ENCODE results near the gene SLC25A48.

DNA sequence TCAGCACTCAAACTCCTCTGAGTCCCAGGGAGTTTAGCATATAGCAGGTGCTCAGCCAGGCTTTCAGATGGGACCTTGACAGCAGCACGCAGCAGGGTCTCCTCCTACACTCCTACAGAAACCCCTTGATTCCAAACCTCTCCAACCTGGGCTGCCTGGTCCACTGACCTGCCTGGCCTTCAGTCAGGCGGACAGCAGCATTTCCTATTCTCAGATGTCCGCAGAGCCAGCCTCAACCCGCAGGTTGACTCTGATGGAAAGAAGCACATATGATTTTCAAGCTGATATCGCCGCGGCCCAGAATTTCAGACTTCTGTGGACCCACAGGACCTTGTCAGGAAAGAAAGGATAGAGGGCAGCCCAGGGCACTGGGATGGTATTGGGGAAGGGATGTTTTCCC, 5.3 kb upstream of the SLC25A48 start:
- TF ChIP-seq, protein P1, sequence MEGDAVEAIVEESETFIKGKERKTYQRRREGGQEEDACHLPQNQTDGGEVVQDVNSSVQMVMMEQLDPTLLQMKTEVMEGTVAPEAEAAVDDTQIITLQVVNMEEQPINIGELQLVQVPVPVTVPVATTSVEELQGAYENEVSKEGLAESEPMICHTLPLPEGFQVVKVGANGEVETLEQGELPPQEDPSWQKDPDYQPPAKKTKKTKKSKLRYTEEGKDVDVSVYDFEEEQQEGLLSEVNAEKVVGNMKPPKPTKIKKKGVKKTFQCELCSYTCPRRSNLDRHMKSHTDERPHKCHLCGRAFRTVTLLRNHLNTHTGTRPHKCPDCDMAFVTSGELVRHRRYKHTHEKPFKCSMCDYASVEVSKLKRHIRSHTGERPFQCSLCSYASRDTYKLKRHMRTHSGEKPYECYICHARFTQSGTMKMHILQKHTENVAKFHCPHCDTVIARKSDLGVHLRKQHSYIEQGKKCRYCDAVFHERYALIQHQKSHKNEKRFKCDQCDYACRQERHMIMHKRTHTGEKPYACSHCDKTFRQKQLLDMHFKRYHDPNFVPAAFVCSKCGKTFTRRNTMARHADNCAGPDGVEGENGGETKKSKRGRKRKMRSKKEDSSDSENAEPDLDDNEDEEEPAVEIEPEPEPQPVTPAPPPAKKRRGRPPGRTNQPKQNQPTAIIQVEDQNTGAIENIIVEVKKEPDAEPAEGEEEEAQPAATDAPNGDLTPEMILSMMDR (conservative IDR thresholded peaks at IDR 0.05; ENCODE audit: low read depth, low read length): no peak
- no peak for TF ChIP-seq MAZ (IDR thresholded peaks at IDR 0.05; ENCODE audit: borderline replicate concordance, low read depth, low read length)
- no peak for TF ChIP-seq RCOR1 (IDR thresholded peaks at IDR 0.05; ENCODE audit: insufficient replicate concordance, low read length)
- no peak for TF ChIP-seq POLR2A (IDR thresholded peaks at IDR 0.05; ENCODE audit: low read depth, low read length)
- TF ChIP-seq MXI1 (IDR thresholded peaks at IDR 0.05; ENCODE audit: borderline replicate concordance, low read depth, low read length): no peak
- no peak for TF ChIP-seq MAFK (IDR thresholded peaks at IDR 0.05; ENCODE audit: low read depth, low read length)
- TF ChIP-seq RAD21 (IDR thresholded peaks at IDR 0.05; ENCODE audit: low read length): no peak
- TF ChIP-seq CEBPB (IDR thresholded peaks at IDR 0.05; ENCODE audit: low read depth, low read length): no peak
- TF ChIP-seq FOS (IDR thresholded peaks at IDR 0.05; ENCODE audit: low read depth, low read length): no peak
- no peak for TF ChIP-seq BHLHE40 (IDR thresholded peaks at IDR 0.05; ENCODE audit: low read depth, low read length)
- TF ChIP-seq NFE2L2 (IDR thresholded peaks at IDR 0.05; ENCODE audit: low read depth, low read length): no peak
- TF ChIP-seq SMC3 (IDR thresholded peaks at IDR 0.05; ENCODE audit: low read depth, low read length): no peak
